ENCODE measurements around the gene MKLN1. TPM values are rescaled to one million over a fixed set of nuclear protein-coding genes. Genes with fewer than 3 reads are reported as not detected.

MKLN1 gene
- total RNA-seq, 1 experiment from 2014 or later: 48.5 TPM

DNA sequence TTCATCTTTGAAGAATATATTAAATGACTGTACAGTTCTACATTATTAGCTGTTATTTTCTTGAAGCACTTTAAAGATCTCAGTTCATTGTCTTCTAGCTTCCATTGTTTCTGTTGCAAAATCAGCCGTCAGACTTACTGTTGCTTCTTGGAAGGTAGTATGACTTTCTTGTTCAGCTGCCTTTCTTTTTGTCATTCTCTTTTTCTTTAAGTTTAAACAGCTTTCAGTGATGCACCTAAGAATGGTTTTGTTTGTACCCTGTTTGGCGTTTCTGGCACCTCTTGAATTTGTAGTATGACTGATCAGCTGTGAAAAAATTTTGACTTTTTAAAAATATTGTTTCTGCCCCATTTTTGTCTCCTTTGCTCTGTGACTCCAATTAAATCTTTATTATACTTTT lies 9.3 kb downstream of the MKLN1 start:
- DNase-seq (ENCODE audit: low read depth, low spot score) (peak; percentile 22), ATAC-seq (no peak)
- Histone ChIP-seq H2AFZ (ENCODE audit: low read depth, low read length, poor library complexity, severe bottlenecking) (no peak overlapping the region), H3K4me2 (ENCODE audit: low read length) (no peak overlapping the region), H3K4me1 (ENCODE audit: control insufficient read depth in 1 of 2, insufficient read depth in 2 of 2, low read length in 2 of 2) (no peaks in the 10 kb centered on the region), H3K9me3 (ENCODE audit: control insufficient read depth in 1 of 2, insufficient read depth in 1 of 2, low read depth in 1 of 2, low read length in 2 of 2) (peaks cover 5 to 9% of the 10 kb centered on the region in 2 experiments), H3K9me2 (ENCODE audit: insufficient read depth) (no peaks in the 10 kb centered on the region), H3K9ac (ENCODE audit: low read length) (no peak overlapping the region), H3K27me3 (ENCODE audit: insufficient read depth, low read length) (no peaks in the 10 kb centered on the region), H3K27ac (ENCODE audit: low read depth, low read length) (no peak overlapping the region), H3K36me3 (ENCODE audit: control insufficient read depth in 1 of 2, insufficient read depth in 2 of 2, low read length in 2 of 2) (peaks cover 0 to 8% of the 10 kb centered on the region in 2 experiments; a peak in 1 of 4 replicates), H4K20me1 (ENCODE audit: insufficient read depth) (peaks cover 4% of the 10 kb centered on the region; the same call in 1 of the 2 replicates), H3K4me3 (replicated peaks in 1 of 2; ENCODE audit: low read depth in 1 of 2, low read length in 2 of 2) (no peak overlapping the region), H3K79me2 (ENCODE audit: insufficient read depth, low read length) (peaks cover 100% of the 10 kb centered on the region)
- TF ChIP-seq ELF1 (IDR thresholded peaks at IDR 0.05; ENCODE audit: borderline replicate concordance, low read depth): no peak
- TF ChIP-seq, protein P1, sequence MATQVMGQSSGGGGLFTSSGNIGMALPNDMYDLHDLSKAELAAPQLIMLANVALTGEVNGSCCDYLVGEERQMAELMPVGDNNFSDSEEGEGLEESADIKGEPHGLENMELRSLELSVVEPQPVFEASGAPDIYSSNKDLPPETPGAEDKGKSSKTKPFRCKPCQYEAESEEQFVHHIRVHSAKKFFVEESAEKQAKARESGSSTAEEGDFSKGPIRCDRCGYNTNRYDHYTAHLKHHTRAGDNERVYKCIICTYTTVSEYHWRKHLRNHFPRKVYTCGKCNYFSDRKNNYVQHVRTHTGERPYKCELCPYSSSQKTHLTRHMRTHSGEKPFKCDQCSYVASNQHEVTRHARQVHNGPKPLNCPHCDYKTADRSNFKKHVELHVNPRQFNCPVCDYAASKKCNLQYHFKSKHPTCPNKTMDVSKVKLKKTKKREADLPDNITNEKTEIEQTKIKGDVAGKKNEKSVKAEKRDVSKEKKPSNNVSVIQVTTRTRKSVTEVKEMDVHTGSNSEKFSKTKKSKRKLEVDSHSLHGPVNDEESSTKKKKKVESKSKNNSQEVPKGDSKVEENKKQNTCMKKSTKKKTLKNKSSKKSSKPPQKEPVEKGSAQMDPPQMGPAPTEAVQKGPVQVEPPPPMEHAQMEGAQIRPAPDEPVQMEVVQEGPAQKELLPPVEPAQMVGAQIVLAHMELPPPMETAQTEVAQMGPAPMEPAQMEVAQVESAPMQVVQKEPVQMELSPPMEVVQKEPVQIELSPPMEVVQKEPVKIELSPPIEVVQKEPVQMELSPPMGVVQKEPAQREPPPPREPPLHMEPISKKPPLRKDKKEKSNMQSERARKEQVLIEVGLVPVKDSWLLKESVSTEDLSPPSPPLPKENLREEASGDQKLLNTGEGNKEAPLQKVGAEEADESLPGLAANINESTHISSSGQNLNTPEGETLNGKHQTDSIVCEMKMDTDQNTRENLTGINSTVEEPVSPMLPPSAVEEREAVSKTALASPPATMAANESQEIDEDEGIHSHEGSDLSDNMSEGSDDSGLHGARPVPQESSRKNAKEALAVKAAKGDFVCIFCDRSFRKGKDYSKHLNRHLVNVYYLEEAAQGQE (IDR thresholded peaks at IDR 0.05; ENCODE audit: low read depth): no peak
- TF ChIP-seq SIN3A (IDR thresholded peaks at IDR 0.05; ENCODE audit: low read depth): no peak
- TF ChIP-seq EZH2phosphoT487 (IDR thresholded peaks at IDR 0.05; ENCODE audit: borderline replicate concordance): no peak
- TF ChIP-seq SP1 (IDR thresholded peaks at IDR 0.05; ENCODE audit: low read depth): no peak
- no peak for TF ChIP-seq POLR2AphosphoS5 (IDR thresholded peaks at IDR 0.05; ENCODE audit: low read depth, low read length)
- TF ChIP-seq FOSL1 (IDR thresholded peaks at IDR 0.05; ENCODE audit: low read depth): no peak
- TF ChIP-seq, protein P2, sequence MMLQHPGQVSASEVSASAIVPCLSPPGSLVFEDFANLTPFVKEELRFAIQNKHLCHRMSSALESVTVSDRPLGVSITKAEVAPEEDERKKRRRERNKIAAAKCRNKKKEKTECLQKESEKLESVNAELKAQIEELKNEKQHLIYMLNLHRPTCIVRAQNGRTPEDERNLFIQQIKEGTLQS (IDR thresholded peaks at IDR 0.05): no peak
- no peak for TF ChIP-seq RAD21 (IDR thresholded peaks at IDR 0.05; ENCODE audit: low read depth)
- TF ChIP-seq YY1 (IDR thresholded peaks at IDR 0.05; ENCODE audit: extremely low read depth, insufficient replicate concordance, low read depth, low read length): no peak
- no peak for TF ChIP-seq ZFX (IDR thresholded peaks at IDR 0.05)
- TF ChIP-seq TCF7L2 (IDR thresholded peaks at IDR 0.05; ENCODE audit: borderline replicate concordance, extremely low read depth, insufficient read depth, insufficient read length): no peak
- TF ChIP-seq CEBPB (IDR thresholded peaks at IDR 0.05; ENCODE audit: low read depth): peak; percentile 37; the same call in 1 of the 2 replicates
- TF ChIP-seq CBX3 (IDR thresholded peaks at IDR 0.05; ENCODE audit: low read depth): peak; percentile 98
- TF ChIP-seq, protein P3, sequence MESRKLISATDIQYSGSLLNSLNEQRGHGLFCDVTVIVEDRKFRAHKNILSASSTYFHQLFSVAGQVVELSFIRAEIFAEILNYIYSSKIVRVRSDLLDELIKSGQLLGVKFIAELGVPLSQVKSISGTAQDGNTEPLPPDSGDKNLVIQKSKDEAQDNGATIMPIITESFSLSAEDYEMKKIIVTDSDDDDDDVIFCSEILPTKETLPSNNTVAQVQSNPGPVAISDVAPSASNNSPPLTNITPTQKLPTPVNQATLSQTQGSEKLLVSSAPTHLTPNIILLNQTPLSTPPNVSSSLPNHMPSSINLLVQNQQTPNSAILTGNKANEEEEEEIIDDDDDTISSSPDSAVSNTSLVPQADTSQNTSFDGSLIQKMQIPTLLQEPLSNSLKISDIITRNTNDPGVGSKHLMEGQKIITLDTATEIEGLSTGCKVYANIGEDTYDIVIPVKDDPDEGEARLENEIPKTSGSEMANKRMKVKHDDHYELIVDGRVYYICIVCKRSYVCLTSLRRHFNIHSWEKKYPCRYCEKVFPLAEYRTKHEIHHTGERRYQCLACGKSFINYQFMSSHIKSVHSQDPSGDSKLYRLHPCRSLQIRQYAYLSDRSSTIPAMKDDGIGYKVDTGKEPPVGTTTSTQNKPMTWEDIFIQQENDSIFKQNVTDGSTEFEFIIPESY (IDR thresholded peaks at IDR 0.05; ENCODE audit: extremely low read depth, insufficient replicate concordance, low read length): no peak
- no peak for TF ChIP-seq POLR2A (IDR thresholded peaks at IDR 0.05; ENCODE audit: borderline replicate concordance, extremely low read depth, insufficient read depth, insufficient read length)
- RAD21 ChIA-PET (ENCODE audit: low non-redundant PET in 1 of 2, low total read pairs in 2 of 2, uncharacterized antibody in 2 of 2, unreplicated experiment in 2 of 2): no interaction called here
- no TSS peak for BruUV-seq (replicated peaks)
- POLR2A ChIA-PET: interaction anchor here (1.0 kb wide), 1 partner anchor 9 kb away, joined by 4 read pairs; the partner anchor contains the start of gene MKLN1
- intact Hi-C loops (cut with micrococcal nuclease): no loop called here
- CTCF ChIA-PET: no interaction called here

Measured in HCT116 (cell line).